Stimulated activated naive B cell treated with anti-CD40 and anti-IgM and Interleukin-4, amounts not matched to agents 10 μg/mL and 1 μg/mL and 100 μg/mL, for 72 hours (primary cell): ENCODE data around the gene KRT40.

Experiments used
- ATAC-seq, 2 donors: fragments of 150-1000 bp; cut with Tn5 transposase; replicated peaks; 2 replicates each; pipeline ENCODE4 v1.10.0; 2021; ENCODE audit warnings: moderate library complexity in 1 of 2
- DNase-seq: peaks from one replicate; pipeline ENCODE4 v3.0.0; 2021
- H3K27ac Mint-ChIP-seq: one replicate; pipeline ENCODE4 v1.8.0; 2022; ENCODE audit warnings: mild to moderate bottlenecking, mixed read lengths
- H3K27me3 Mint-ChIP-seq, 2 donors: one replicate each; pipeline ENCODE4 v1.8.0; 2022; ENCODE audit warnings: mixed read lengths in 2 of 2
- H3K36me3 Mint-ChIP-seq, 2 donors: one replicate each; pipeline ENCODE4 v1.8.0; 2022; ENCODE audit warnings: mixed read lengths in 2 of 2, mild to moderate bottlenecking in 1 of 2
- H3K4me1 Mint-ChIP-seq, 2 donors: one replicate each; pipeline ENCODE4 v1.8.0; 2022; ENCODE audit warnings: mixed read lengths in 2 of 2, mild to moderate bottlenecking in 1 of 2
- H3K4me3 Mint-ChIP-seq, 2 donors: one replicate each; pipeline ENCODE4 v1.8.0; 2022; ENCODE audit warnings: mild to moderate bottlenecking in 2 of 2, mixed read lengths in 2 of 2, moderate library complexity in 1 of 2
- H3K9me3 Mint-ChIP-seq, 2 donors: one replicate each; pipeline ENCODE4 v1.8.0; 2022; ENCODE audit warnings: mixed read lengths in 2 of 2, mild to moderate bottlenecking in 1 of 2

Gene KRT40

GRCh38 chr17:40981115-40981514 lies 3.0 kb downstream of the KRT40 start:
- no peak for ATAC-seq
- Mint-ChIP-seq H3K9me3 (no peaks in the 10 kb centered on the region), H3K27ac (no peak overlapping the region), H3K27me3 (peaks cover 20 to 23% of the 10 kb centered on the region in 2 donors), H3K4me1 (no peaks in the 10 kb centered on the region), H3K36me3 (no peaks in the 10 kb centered on the region), H3K4me3 (no peak overlapping the region)
- no peak for DNase-seq

GRCh38 chr17:40980596-40980995 lies 3.5 kb downstream of the KRT40 start:
- DNase-seq (no peak), ATAC-seq (no peak)
- Mint-ChIP-seq H3K27me3 (peaks cover 20 to 25% of the 10 kb centered on the region in 2 donors), H3K4me1 (no peaks in the 10 kb centered on the region), H3K27ac (no peak overlapping the region), H3K4me3 (no peak overlapping the region), H3K36me3 (no peaks in the 10 kb centered on the region), H3K9me3 (no peaks in the 10 kb centered on the region)

GRCh38 chr17:40980117-40980516 lies 4.0 kb downstream of the KRT40 start:
- ATAC-seq (no peak), DNase-seq (no peak)
- H3K27me3 Mint-ChIP-seq, result peaks cover 23 to 29% of the 10 kb centered on the region in 2 donors
- no peak overlapping the region for H3K27ac Mint-ChIP-seq
- H3K9me3 Mint-ChIP-seq, result no peaks in the 10 kb centered on the region
- H3K4me1 Mint-ChIP-seq, result no peaks in the 10 kb centered on the region
- H3K4me3 Mint-ChIP-seq, result no peak overlapping the region
- no peaks in the 10 kb centered on the region for H3K36me3 Mint-ChIP-seq

- no peaks in the 10 kb centered on the region for H3K36me3 Mint-ChIP-seq
- no peaks in the 10 kb centered on the region for H3K9me3 Mint-ChIP-seq
Measured at GRCh38 chr17:40978575-40979151, 5.5 kb downstream of the KRT40 start.

GRCh38 chr17:40975516-40975915 lies 8.6 kb downstream of the KRT40 start:
- Mint-ChIP-seq H3K36me3 (no peaks in the 10 kb centered on the region), H3K27me3 (peaks cover 13 to 40% of the 10 kb centered on the region in 2 donors), H3K4me3 (no peak overlapping the region), H3K27ac (no peak overlapping the region), H3K9me3 (no peaks in the 10 kb centered on the region), H3K4me1 (no peaks in the 10 kb centered on the region)
- ATAC-seq (no peak), DNase-seq (no peak)

More at GRCh38 chr17:40978575-40979151, 5.5 kb downstream of the KRT40 start:
- no peak overlapping the region for H3K4me3 Mint-ChIP-seq
- no peak for ATAC-seq
- H3K27me3 Mint-ChIP-seq, result peaks cover 20 to 38% of the 10 kb centered on the region in 2 donors
- H3K27ac Mint-ChIP-seq, result no peak overlapping the region
- DNase-seq, result no peak
- H3K4me1 Mint-ChIP-seq, result no peaks in the 10 kb centered on the region

GRCh38 chr17:40974366-40974765 lies 9.8 kb downstream of the KRT40 start:
- Mint-ChIP-seq H3K27me3 (peaks cover 9 to 46% of the 10 kb centered on the region in 2 donors), H3K4me3 (no peak overlapping the region), H3K9me3 (no peaks in the 10 kb centered on the region), H3K4me1 (no peaks in the 10 kb centered on the region), H3K36me3 (no peaks in the 10 kb centered on the region), H3K27ac (no peak overlapping the region)
- DNase-seq, result no peak
- ATAC-seq, result no peak

GRCh38 chr17:40967582-40967981 lies 16.5 kb downstream of the KRT40 start:
- Mint-ChIP-seq H3K27me3 (peaks cover 4 to 35% of the 10 kb centered on the region in 2 donors), H3K4me1 (peaks cover 0 to 3% of the 10 kb centered on the region in 2 donors), H3K27ac (no peak overlapping the region), H3K9me3 (peaks cover 2 to 3% of the 10 kb centered on the region in 2 donors), H3K4me3 (no peak overlapping the region), H3K36me3 (no peaks in the 10 kb centered on the region)
- ATAC-seq (no peak), DNase-seq (no peak)

GRCh38 chr17:40966848-40967247 lies 17.3 kb downstream of the KRT40 start, which contains the start of gene KRT39:
Gene KRT39, minus strand, starts transcription at chr17:40966948. Its CDS starts 92 bp downstream, at chr17:40966856.
- Mint-ChIP-seq H3K36me3 (no peaks in the 10 kb centered on the region), H3K4me3 (no peak within 1 kb of the TSS), H3K27me3 (peaks cover 4 to 32% of the 10 kb centered on the region in 2 donors), H3K4me1 (peaks cover 0 to 3% of the 10 kb centered on the region in 2 donors), H3K9me3 (peaks cover 2 to 3% of the 10 kb centered on the region in 2 donors), H3K27ac (no peak within 1 kb of the TSS)
- DNase-seq (no peak), ATAC-seq (no peak)

GRCh38 chr17:40963838-40964237 lies 20.3 kb downstream of the KRT40 start:
- no peaks in the 10 kb centered on the region for H3K36me3 Mint-ChIP-seq
- no peak for ATAC-seq

GRCh38 chr17:40962059-40962561 lies 22.0 kb downstream of the KRT40 start:
- Mint-ChIP-seq H3K27me3 (peaks cover 4 to 27% of the 10 kb centered on the region in 2 donors), H3K4me1 (peaks cover 0 to 3% of the 10 kb centered on the region in 2 donors), H3K4me3 (no peak overlapping the region), H3K9me3 (peaks cover 2 to 3% of the 10 kb centered on the region in 2 donors), H3K36me3 (no peaks in the 10 kb centered on the region), H3K27ac (no peak overlapping the region)
- DNase-seq (no peak), ATAC-seq (no peak)

More at GRCh38 chr17:40963838-40964237, 20.3 kb downstream of the KRT40 start:
- DNase-seq, result no peak
- H3K9me3 Mint-ChIP-seq, result peaks cover 2 to 3% of the 10 kb centered on the region in 2 donors
- H3K27ac Mint-ChIP-seq, result no peak overlapping the region
- no peak overlapping the region for H3K4me3 Mint-ChIP-seq
- H3K4me1 Mint-ChIP-seq, result peaks cover 0 to 3% of the 10 kb centered on the region in 2 donors
- peaks cover 4 to 33% of the 10 kb centered on the region in 2 donors for H3K27me3 Mint-ChIP-seq

GRCh38 chr17:40961591-40961990 lies 22.5 kb downstream of the KRT40 start:
- H3K9me3 Mint-ChIP-seq, result peaks cover 2 to 3% of the 10 kb centered on the region in 2 donors
- peaks cover 7 to 29% of the 10 kb centered on the region in 2 donors for H3K27me3 Mint-ChIP-seq
- no peak overlapping the region for H3K4me3 Mint-ChIP-seq
- H3K27ac Mint-ChIP-seq, result no peak overlapping the region
- peaks cover 0 to 3% of the 10 kb centered on the region in 2 donors for H3K4me1 Mint-ChIP-seq
- ATAC-seq, result no peak
- no peaks in the 10 kb centered on the region for H3K36me3 Mint-ChIP-seq
- no peak for DNase-seq

GRCh38 chr17:40960144-40960543 lies 24.0 kb downstream of the KRT40 start:
- peaks cover 0 to 3% of the 10 kb centered on the region in 2 donors for H3K4me1 Mint-ChIP-seq
- DNase-seq, result no peak
- ATAC-seq, result no peak
- no peaks in the 10 kb centered on the region for H3K36me3 Mint-ChIP-seq
- H3K27me3 Mint-ChIP-seq, result peaks cover 17 to 35% of the 10 kb centered on the region in 2 donors
- no peak overlapping the region for H3K27ac Mint-ChIP-seq
- H3K9me3 Mint-ChIP-seq, result peaks cover 2 to 3% of the 10 kb centered on the region in 2 donors
- no peak overlapping the region for H3K4me3 Mint-ChIP-seq

GRCh38 chr17:40958086-40958953 lies 25.8 kb downstream of the KRT40 start:
- peaks cover 18 to 39% of the 10 kb centered on the region in 2 donors for H3K27me3 Mint-ChIP-seq
- H3K4me3 Mint-ChIP-seq, result no peak overlapping the region
- H3K4me1 Mint-ChIP-seq, result no peaks in the 10 kb centered on the region
- no peak for ATAC-seq
- H3K36me3 Mint-ChIP-seq, result no peaks in the 10 kb centered on the region
- peaks cover 2% of the 10 kb centered on the region in 2 donors for H3K9me3 Mint-ChIP-seq
- DNase-seq, result no peak
- no peak overlapping the region for H3K27ac Mint-ChIP-seq

- DNase-seq, result no peak
- no peak overlapping the region for H3K4me3 Mint-ChIP-seq
- no peaks in the 10 kb centered on the region for H3K9me3 Mint-ChIP-seq
- H3K4me1 Mint-ChIP-seq, result no peaks in the 10 kb centered on the region
- ATAC-seq, result no peak
- peaks cover 18 to 47% of the 10 kb centered on the region in 2 donors for H3K27me3 Mint-ChIP-seq
- H3K27ac Mint-ChIP-seq, result no peak overlapping the region
- H3K36me3 Mint-ChIP-seq, result no peaks in the 10 kb centered on the region
Measured at GRCh38 chr17:40956401-40957254, 27.5 kb downstream of the KRT40 start.
